PC-9 (cell line): ENCODE results near the gene KIF14.

ENCODE experiments used
- EZH2 ChIP-seq: fragments of 200-600 bp; sonication (generic); IDR thresholded peaks from 2 replicates; pipeline ENCODE4 v1.8.0; 2017; ENCODE audit warnings: antibody characterized with exemption, low read depth
- TF ChIP-seq, protein P1 (sequence below): fragments of 200-600 bp; sonication (generic); conservative IDR thresholded peaks from 2 replicates; pipeline ENCODE4 v1.6.1; 2017; ENCODE audit warnings: mixed run types, antibody characterized with exemption, mild to moderate bottlenecking, moderate library complexity

DNA sequence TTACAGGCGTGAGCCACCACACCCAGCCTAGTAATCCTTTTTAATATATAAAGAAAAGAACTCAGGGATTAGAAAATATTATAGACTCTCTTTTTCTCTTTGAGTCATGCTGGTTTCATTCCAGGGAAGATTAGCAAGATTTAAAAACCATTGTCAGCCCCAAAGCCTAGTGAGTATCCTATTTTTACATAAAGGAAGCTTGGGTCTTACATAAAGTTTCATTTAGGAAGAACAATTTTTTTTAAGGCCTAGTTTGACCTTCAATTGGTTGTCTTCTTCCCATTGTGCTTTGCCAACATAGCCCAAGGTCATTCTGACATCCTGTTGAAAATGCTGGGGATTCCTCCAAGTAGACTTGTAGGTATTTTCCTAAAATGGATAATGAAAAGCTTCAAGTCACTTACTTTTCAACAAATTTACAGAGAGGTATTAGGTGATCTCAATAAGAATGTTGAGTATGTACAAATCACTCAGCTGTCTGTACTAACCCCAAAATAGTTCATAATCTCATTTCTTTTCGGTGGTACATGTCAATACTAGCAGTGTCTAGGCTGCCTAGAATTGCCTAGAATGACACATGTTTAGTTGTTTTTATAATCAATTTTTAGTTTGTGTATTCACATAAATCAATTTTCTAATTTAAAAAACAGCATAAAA, 4.3 kb upstream of the KIF14 start:
- TF ChIP-seq, protein P1, sequence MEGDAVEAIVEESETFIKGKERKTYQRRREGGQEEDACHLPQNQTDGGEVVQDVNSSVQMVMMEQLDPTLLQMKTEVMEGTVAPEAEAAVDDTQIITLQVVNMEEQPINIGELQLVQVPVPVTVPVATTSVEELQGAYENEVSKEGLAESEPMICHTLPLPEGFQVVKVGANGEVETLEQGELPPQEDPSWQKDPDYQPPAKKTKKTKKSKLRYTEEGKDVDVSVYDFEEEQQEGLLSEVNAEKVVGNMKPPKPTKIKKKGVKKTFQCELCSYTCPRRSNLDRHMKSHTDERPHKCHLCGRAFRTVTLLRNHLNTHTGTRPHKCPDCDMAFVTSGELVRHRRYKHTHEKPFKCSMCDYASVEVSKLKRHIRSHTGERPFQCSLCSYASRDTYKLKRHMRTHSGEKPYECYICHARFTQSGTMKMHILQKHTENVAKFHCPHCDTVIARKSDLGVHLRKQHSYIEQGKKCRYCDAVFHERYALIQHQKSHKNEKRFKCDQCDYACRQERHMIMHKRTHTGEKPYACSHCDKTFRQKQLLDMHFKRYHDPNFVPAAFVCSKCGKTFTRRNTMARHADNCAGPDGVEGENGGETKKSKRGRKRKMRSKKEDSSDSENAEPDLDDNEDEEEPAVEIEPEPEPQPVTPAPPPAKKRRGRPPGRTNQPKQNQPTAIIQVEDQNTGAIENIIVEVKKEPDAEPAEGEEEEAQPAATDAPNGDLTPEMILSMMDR = no peak
- TF ChIP-seq EZH2 = no peak
